Liver (tissue), 9 donors: ENCODE results near the gene ACADSB. TPM values are rescaled to one million over a fixed set of nuclear protein-coding genes. Genes with fewer than 3 reads are reported as not detected.

Experiments
- DNase-seq: peaks from one replicate; pipeline ENCODE4 v3.0.0-alpha.2; 2017; ENCODE audit warnings: low spot score
- H3K27ac ChIP-seq, 2 donors: one replicate each; pipeline ENCODE4 v1.7.0; 2013; ENCODE audit warnings: inconsistent platforms in 2 of 2, low read length in 2 of 2, control low read depth in 1 of 2, low read depth in 1 of 2, mild to moderate bottlenecking in 1 of 2
- H3K27me3 ChIP-seq, 4 donors: one replicate each; pipeline versions ENCODE4 v1.6.1 to v1.7.0; 2013; ENCODE audit warnings: low read length in 3 of 4, inconsistent platforms in 1 of 4, mild to moderate bottlenecking in 1 of 4, moderate library complexity in 1 of 4; ENCODE audit not compliant: control insufficient read depth in 4 of 4, insufficient read depth in 4 of 4
- H3K36me3 ChIP-seq, 4 donors: one replicate each; pipeline versions ENCODE4 v1.6.1 to v1.7.0; 2013; ENCODE audit warnings: low read length in 3 of 4, mild to moderate bottlenecking in 3 of 4, low read depth in 1 of 4, moderate library complexity in 1 of 4; ENCODE audit not compliant: control insufficient read depth in 4 of 4, insufficient read depth in 3 of 4
- H3K4me1 ChIP-seq, 4 donors: one replicate each; pipeline versions ENCODE4 v1.6.1 to v1.7.0; 2013; ENCODE audit warnings: low read length in 3 of 4, mild to moderate bottlenecking in 3 of 4, moderate library complexity in 1 of 4; ENCODE audit not compliant: control insufficient read depth in 4 of 4, insufficient read depth in 4 of 4
- H3K4me3 ChIP-seq, 3 donors: one replicate each; pipeline versions ENCODE4 v1.6.1 to v1.7.0; 2013; ENCODE audit warnings: low read length in 3 of 3, control low read depth in 1 of 3, low read depth in 1 of 3, mild to moderate bottlenecking in 1 of 3
- H3K9ac ChIP-seq, 2 donors: one replicate each; pipeline ENCODE4 v1.7.0; 2013; ENCODE audit warnings: low read length in 2 of 2, mild to moderate bottlenecking in 2 of 2, moderate library complexity in 2 of 2, control low read depth in 1 of 2, low read depth in 1 of 2
- H3K9me3 ChIP-seq, 4 donors: one replicate each; pipeline versions ENCODE4 v1.6.1 to v1.7.0; 2013; ENCODE audit warnings: low read length in 3 of 4; ENCODE audit not compliant: control insufficient read depth in 4 of 4
- EGR1 ChIP-seq, 2 donors: IDR thresholded peaks; 2 replicates each; pipeline ENCODE4 v1.6.1; 2016 to 2018; ENCODE audit warnings: antibody characterized with exemption in 2 of 2, low read depth in 2 of 2
- FOXA1 ChIP-seq: IDR thresholded peaks from 2 replicates; pipeline ENCODE4 v1.6.1; 2016; ENCODE audit warnings: antibody characterized with exemption
- FOXA2 ChIP-seq: IDR thresholded peaks from 2 replicates; pipeline ENCODE4 v1.6.1; 2016; ENCODE audit warnings: antibody characterized with exemption
- GABPA ChIP-seq, 2 donors: IDR thresholded peaks in 1 of 2; conservative IDR thresholded peaks in 1 of 2; 2 replicates each; pipeline ENCODE4 v1.6.1; 2016; ENCODE audit warnings: antibody characterized with exemption in 2 of 2, mild to moderate bottlenecking in 1 of 2, moderate library complexity in 1 of 2
- HNF4A ChIP-seq, 2 donors: conservative IDR thresholded peaks; 2 replicates each; pipeline ENCODE4 v1.6.1; 2016; ENCODE audit warnings: antibody characterized with exemption in 2 of 2, mild to moderate bottlenecking in 2 of 2
- HNF4G ChIP-seq: IDR thresholded peaks from 2 replicates; pipeline ENCODE4 v1.6.1; 2016; ENCODE audit warnings: antibody characterized with exemption
- JUND ChIP-seq, 2 donors: IDR thresholded peaks; 2 replicates each; pipeline ENCODE4 v1.6.1; 2016; ENCODE audit warnings: antibody characterized with exemption in 2 of 2
- NR2F2 ChIP-seq: IDR thresholded peaks from 2 replicates; pipeline ENCODE4 v1.6.1; 2016; ENCODE audit warnings: antibody characterized with exemption
- RAD21 ChIP-seq, 2 donors: IDR thresholded peaks; 2 replicates each; pipeline ENCODE4 v1.6.1; 2016; ENCODE audit warnings: antibody characterized with exemption in 2 of 2, mild to moderate bottlenecking in 2 of 2
- RXRA ChIP-seq, 2 donors: IDR thresholded peaks; 2 replicates each; pipeline ENCODE4 v1.6.1; 2017 to 2018; ENCODE audit warnings: antibody characterized with exemption in 2 of 2, mild to moderate bottlenecking in 1 of 2
- SP1 ChIP-seq: IDR thresholded peaks from 2 replicates; pipeline ENCODE4 v1.6.1; 2018; ENCODE audit warnings: antibody characterized with exemption, mild to moderate bottlenecking
- TAF1 ChIP-seq: conservative IDR thresholded peaks from 2 replicates; pipeline ENCODE4 v1.6.1; 2016; ENCODE audit warnings: antibody characterized with exemption, mild to moderate bottlenecking
- YY1 ChIP-seq: IDR thresholded peaks from 2 replicates; pipeline ENCODE4 v1.6.1; 2016; ENCODE audit warnings: antibody characterized with exemption, mild to moderate bottlenecking
- WGBS: extraction: QIAGEN DNeasy Blood & Tissue Kit; methylation state at CpG from one replicate; pipeline ENCODE4 v1.1.7; 2013; 5-methylcytosine and 5-hydroxymethylcytosine counted together
- polyA plus RNA-seq, 2 donors: library from polyadenylated mRNA; stranded (reverse) in 1 of 2; unstranded in 1 of 2; fragments of 200-250 nt in 1 of 2; fragments of >200 nt in 1 of 2; fragmentation: Nextera tagmentation in 1 of 2; extraction: Ambion mirVana in 1 of 2; gene quantifications; one replicate each; pipeline versions ENCODE4 v1.2.1 to v1.2.3, GENCODE V29; 2013 to 2015
- total RNA-seq, 2 donors: library from RNA; depleted of rRNA; stranded (reverse); fragments of >200 nt; gene quantifications; one replicate each; pipeline ENCODE4 v1.2.3, GENCODE V29; 2014
- TF ChIP-seq, protein P1 (sequence below): IDR thresholded peaks from 2 replicates; pipeline ENCODE4 v1.6.1; 2016; ENCODE audit warnings: antibody characterized with exemption, mild to moderate bottlenecking
- TF ChIP-seq, protein P2 (sequence below): IDR thresholded peaks from 2 replicates; pipeline ENCODE4 v1.6.1; 2016; ENCODE audit warnings: antibody characterized with exemption
- TF ChIP-seq, protein P3 (sequence below): fragments of 150-350 bp; IDR thresholded peaks from 2 replicates; pipeline ENCODE4 v1.5.1; 2017; ENCODE audit warnings: improper control_type of control experiment, low read depth, low read length; ENCODE audit not compliant: missing input control
- TF ChIP-seq, protein P4 (sequence below): IDR thresholded peaks from 2 replicates; pipeline ENCODE4 v1.6.1; 2016; ENCODE audit warnings: antibody characterized with exemption
- TF ChIP-seq, protein P5 (sequence below): IDR thresholded peaks from 2 replicates; pipeline ENCODE4 v1.6.1; 2016; ENCODE audit warnings: antibody characterized with exemption
- donor health status: healthy.
- donor health status: healthy.
- donor health status: healthy.
- donor health status: healthy.
- donor health status: healthy.

ACADSB gene
- total and polyA plus RNA-seq, 4 donors: 97.9 to 164 (median 110) TPM

- peak; percentile 74 for TF ChIP-seq SP1
- peak in 1 of 2 donors; percentile 15 for TF ChIP-seq EGR1 (IDR thresholded peaks at IDR 0.05; ENCODE audit: low read depth in 2 of 2)
- peak; percentile 81 to 89 for TF ChIP-seq RXRA (IDR thresholded peaks at IDR 0.05)
- TF ChIP-seq FOXA2: no peak
- TF ChIP-seq FOXA1: no peak
Measured at GRCh38 chr10:122983898-122984297, 24.9 kb upstream of the ACADSB start (continued).

- DNase-seq: no peak
- no peaks in the 10 kb centered on the region for H3K9me3 ChIP-seq
- H3K27me3 ChIP-seq: no peaks in the 10 kb centered on the region
- no peak overlapping the region for H3K9ac ChIP-seq
- H3K27ac ChIP-seq: peak overlapping the region in 1 of 2 donors; percentile 17
- WGBS: 97% methylated on average over 2 of the region's 2 CpGs
- no peak overlapping the region for H3K4me3 ChIP-seq
- peaks cover 5 to 61% (median 45%) of the 10 kb centered on the region in 4 donors for H3K4me1 ChIP-seq
- no peak for TF ChIP-seq GABPA (IDR thresholded peaks at IDR 0.05 in 1 of 2, conservative IDR thresholded peaks at IDR 0.05 in 1 of 2)
- TF ChIP-seq, protein P1, sequence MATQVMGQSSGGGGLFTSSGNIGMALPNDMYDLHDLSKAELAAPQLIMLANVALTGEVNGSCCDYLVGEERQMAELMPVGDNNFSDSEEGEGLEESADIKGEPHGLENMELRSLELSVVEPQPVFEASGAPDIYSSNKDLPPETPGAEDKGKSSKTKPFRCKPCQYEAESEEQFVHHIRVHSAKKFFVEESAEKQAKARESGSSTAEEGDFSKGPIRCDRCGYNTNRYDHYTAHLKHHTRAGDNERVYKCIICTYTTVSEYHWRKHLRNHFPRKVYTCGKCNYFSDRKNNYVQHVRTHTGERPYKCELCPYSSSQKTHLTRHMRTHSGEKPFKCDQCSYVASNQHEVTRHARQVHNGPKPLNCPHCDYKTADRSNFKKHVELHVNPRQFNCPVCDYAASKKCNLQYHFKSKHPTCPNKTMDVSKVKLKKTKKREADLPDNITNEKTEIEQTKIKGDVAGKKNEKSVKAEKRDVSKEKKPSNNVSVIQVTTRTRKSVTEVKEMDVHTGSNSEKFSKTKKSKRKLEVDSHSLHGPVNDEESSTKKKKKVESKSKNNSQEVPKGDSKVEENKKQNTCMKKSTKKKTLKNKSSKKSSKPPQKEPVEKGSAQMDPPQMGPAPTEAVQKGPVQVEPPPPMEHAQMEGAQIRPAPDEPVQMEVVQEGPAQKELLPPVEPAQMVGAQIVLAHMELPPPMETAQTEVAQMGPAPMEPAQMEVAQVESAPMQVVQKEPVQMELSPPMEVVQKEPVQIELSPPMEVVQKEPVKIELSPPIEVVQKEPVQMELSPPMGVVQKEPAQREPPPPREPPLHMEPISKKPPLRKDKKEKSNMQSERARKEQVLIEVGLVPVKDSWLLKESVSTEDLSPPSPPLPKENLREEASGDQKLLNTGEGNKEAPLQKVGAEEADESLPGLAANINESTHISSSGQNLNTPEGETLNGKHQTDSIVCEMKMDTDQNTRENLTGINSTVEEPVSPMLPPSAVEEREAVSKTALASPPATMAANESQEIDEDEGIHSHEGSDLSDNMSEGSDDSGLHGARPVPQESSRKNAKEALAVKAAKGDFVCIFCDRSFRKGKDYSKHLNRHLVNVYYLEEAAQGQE: no peak
- H3K36me3 ChIP-seq: no peaks in the 10 kb centered on the region
Measured at GRCh38 chr10:122984708-122985107, 24.1 kb upstream of the ACADSB start.

- 39% methylated on average over 6 of the region's 6 CpGs for WGBS
- peaks cover 5 to 49% (median 38%) of the 10 kb centered on the region in 4 donors for H3K4me1 ChIP-seq
- H3K9me3 ChIP-seq: no peaks in the 10 kb centered on the region
- no peaks in the 10 kb centered on the region for H3K27me3 ChIP-seq
- H3K9ac ChIP-seq: peak overlapping the region; percentile 7 to 50
- TF ChIP-seq, protein P2, sequence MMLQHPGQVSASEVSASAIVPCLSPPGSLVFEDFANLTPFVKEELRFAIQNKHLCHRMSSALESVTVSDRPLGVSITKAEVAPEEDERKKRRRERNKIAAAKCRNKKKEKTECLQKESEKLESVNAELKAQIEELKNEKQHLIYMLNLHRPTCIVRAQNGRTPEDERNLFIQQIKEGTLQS: no peak
- TF ChIP-seq, protein P1: peak; percentile 51
- no peak for TF ChIP-seq HNF4G
- TF ChIP-seq, protein P3, sequence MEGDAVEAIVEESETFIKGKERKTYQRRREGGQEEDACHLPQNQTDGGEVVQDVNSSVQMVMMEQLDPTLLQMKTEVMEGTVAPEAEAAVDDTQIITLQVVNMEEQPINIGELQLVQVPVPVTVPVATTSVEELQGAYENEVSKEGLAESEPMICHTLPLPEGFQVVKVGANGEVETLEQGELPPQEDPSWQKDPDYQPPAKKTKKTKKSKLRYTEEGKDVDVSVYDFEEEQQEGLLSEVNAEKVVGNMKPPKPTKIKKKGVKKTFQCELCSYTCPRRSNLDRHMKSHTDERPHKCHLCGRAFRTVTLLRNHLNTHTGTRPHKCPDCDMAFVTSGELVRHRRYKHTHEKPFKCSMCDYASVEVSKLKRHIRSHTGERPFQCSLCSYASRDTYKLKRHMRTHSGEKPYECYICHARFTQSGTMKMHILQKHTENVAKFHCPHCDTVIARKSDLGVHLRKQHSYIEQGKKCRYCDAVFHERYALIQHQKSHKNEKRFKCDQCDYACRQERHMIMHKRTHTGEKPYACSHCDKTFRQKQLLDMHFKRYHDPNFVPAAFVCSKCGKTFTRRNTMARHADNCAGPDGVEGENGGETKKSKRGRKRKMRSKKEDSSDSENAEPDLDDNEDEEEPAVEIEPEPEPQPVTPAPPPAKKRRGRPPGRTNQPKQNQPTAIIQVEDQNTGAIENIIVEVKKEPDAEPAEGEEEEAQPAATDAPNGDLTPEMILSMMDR: no peak
- peak in 1 of 2 donors; percentile 38 for TF ChIP-seq HNF4A (conservative IDR thresholded peaks at IDR 0.05)
- TF ChIP-seq JUND (IDR thresholded peaks at IDR 0.05): no peak
- no peak for TF ChIP-seq GABPA (IDR thresholded peaks at IDR 0.05 in 1 of 2, conservative IDR thresholded peaks at IDR 0.05 in 1 of 2)
- TF ChIP-seq RXRA (IDR thresholded peaks at IDR 0.05): peak in 1 of 2 donors; percentile 46
- peak; percentile 10 to 25 for TF ChIP-seq RAD21 (IDR thresholded peaks at IDR 0.05)
- TF ChIP-seq FOXA2: no peak
- TF ChIP-seq, protein P4, sequence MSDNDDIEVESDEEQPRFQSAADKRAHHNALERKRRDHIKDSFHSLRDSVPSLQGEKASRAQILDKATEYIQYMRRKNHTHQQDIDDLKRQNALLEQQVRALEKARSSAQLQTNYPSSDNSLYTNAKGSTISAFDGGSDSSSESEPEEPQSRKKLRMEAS: peak; percentile 31
- TF ChIP-seq YY1: peak; percentile 75
- TF ChIP-seq EGR1 (IDR thresholded peaks at IDR 0.05; ENCODE audit: low read depth in 2 of 2): no peak
- no peak for TF ChIP-seq TAF1
- TF ChIP-seq, protein P5, sequence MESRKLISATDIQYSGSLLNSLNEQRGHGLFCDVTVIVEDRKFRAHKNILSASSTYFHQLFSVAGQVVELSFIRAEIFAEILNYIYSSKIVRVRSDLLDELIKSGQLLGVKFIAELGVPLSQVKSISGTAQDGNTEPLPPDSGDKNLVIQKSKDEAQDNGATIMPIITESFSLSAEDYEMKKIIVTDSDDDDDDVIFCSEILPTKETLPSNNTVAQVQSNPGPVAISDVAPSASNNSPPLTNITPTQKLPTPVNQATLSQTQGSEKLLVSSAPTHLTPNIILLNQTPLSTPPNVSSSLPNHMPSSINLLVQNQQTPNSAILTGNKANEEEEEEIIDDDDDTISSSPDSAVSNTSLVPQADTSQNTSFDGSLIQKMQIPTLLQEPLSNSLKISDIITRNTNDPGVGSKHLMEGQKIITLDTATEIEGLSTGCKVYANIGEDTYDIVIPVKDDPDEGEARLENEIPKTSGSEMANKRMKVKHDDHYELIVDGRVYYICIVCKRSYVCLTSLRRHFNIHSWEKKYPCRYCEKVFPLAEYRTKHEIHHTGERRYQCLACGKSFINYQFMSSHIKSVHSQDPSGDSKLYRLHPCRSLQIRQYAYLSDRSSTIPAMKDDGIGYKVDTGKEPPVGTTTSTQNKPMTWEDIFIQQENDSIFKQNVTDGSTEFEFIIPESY: peak; percentile 46
- TF ChIP-seq SP1: peak; percentile 37
- TF ChIP-seq FOXA1: no peak
- TF ChIP-seq NR2F2: no peak
- no peak overlapping the region for H3K4me3 ChIP-seq
- H3K27ac ChIP-seq: peak overlapping the region; percentile 23 to 44
- DNase-seq: no peak
- H3K36me3 ChIP-seq: peaks cover 0 to 6% (median 0%) of the 10 kb centered on the region in 4 donors
Measured at GRCh38 chr10:122986335-122986734, 22.5 kb upstream of the ACADSB start.
